ENCODE results near the gene GOLGA8B. TPM values are rescaled to one million over a fixed set of nuclear protein-coding genes. Genes with fewer than 3 reads are reported as not detected.
"Not testable (repeated sequence)": the region's sequence is repeated elsewhere in the genome, so short reads cannot be mapped to it uniquely, and the experiment has no call there.

The GOLGA8B gene
- polyA plus RNA-seq, 3 donors from 2014 or later = 2.5 to 6.3 (median 5.6) TPM

- Mint-ChIP-seq H3K4me1 (peaks cover 19 to 23% of the 10 kb centered on the region in 2 donors), H3K27me3 (ENCODE audit: low read depth in 3 of 3) (peaks cover 2 to 9% (median 5%) of the 10 kb centered on the region in 3 donors), H3K4me3 (peak overlapping the region; percentile 62 to 78 (median 74)), H3K9me3 (no peaks in the 10 kb centered on the region), H3K36me3 (no peaks in the 10 kb centered on the region), H3K27ac (peak overlapping the region; percentile 18 to 81 (median 67))
- DNase-seq = peak in 2 of 3 donors; percentile 19 to 21
Measured at GRCh38 chr15:34609102-34610057, 25.9 kb upstream of the GOLGA8B start.

GRCh38 chr15:34608517-34608916, 25.1 kb upstream of the GOLGA8B start:
- Mint-ChIP-seq H3K36me3 (no peaks in the 10 kb centered on the region), H3K4me3 (peak overlapping the region in 1 of 5 donors; percentile 25), H3K9me3 (no peaks in the 10 kb centered on the region), H3K27me3 (ENCODE audit: low read depth in 3 of 3) (peaks cover 2 to 15% (median 7%) of the 10 kb centered on the region in 3 donors), H3K27ac (peak overlapping the region in 1 of 6 donors; percentile 37), H3K4me1 (peaks cover 19 to 23% of the 10 kb centered on the region in 2 donors)
- no peak for DNase-seq

- Mint-ChIP-seq H3K27me3 (ENCODE audit: low read depth in 3 of 3) (peaks cover 2 to 16% (median 11%) of the 10 kb centered on the region in 3 donors), H3K4me1 (peaks cover 19 to 23% of the 10 kb centered on the region in 2 donors), H3K9me3 (no peaks in the 10 kb centered on the region), H3K36me3 (no peaks in the 10 kb centered on the region), H3K4me3 (no peak overlapping the region), H3K27ac (no peak overlapping the region)
- no peak for DNase-seq
Measured at GRCh38 chr15:34607832-34608231, 24.4 kb upstream of the GOLGA8B start.

- no peak for DNase-seq
- H3K27ac Mint-ChIP-seq = no peak overlapping the region
- no peaks in the 10 kb centered on the region for H3K9me3 Mint-ChIP-seq
- H3K27me3 Mint-ChIP-seq (ENCODE audit: low read depth in 3 of 3) = peaks cover 4 to 14% (median 13%) of the 10 kb centered on the region in 3 donors
- no peaks in the 10 kb centered on the region for H3K36me3 Mint-ChIP-seq
- no peak overlapping the region for H3K4me3 Mint-ChIP-seq
- H3K4me1 Mint-ChIP-seq = peaks cover 19 to 23% of the 10 kb centered on the region in 2 donors
Measured at GRCh38 chr15:34606545-34606944, 23.1 kb upstream of the GOLGA8B start.

- H3K27ac Mint-ChIP-seq = no peak overlapping the region
- peaks cover 19 to 23% of the 10 kb centered on the region in 2 donors for H3K4me1 Mint-ChIP-seq
- DNase-seq = no peak
- no peaks in the 10 kb centered on the region for H3K36me3 Mint-ChIP-seq
- H3K4me3 Mint-ChIP-seq = no peak overlapping the region
- no peaks in the 10 kb centered on the region for H3K9me3 Mint-ChIP-seq
- H3K27me3 Mint-ChIP-seq (ENCODE audit: low read depth in 3 of 3) = peaks cover 4 to 14% (median 13%) of the 10 kb centered on the region in 3 donors
Measured at GRCh38 chr15:34606131-34606530, 22.7 kb upstream of the GOLGA8B start.

- Mint-ChIP-seq H3K27ac (no peak overlapping the region), H3K4me1 (no peaks in the 10 kb centered on the region), H3K27me3 (ENCODE audit: low read depth in 3 of 3) (peaks cover 4 to 13% (median 11%) of the 10 kb centered on the region in 3 donors), H3K36me3 (no peaks in the 10 kb centered on the region), H3K9me3 (no peaks in the 10 kb centered on the region), H3K4me3 (no peak overlapping the region)
- DNase-seq = no peak
Measured at GRCh38 chr15:34603095-34603494, 19.6 kb upstream of the GOLGA8B start.

GRCh38 chr15:34600923-34601322, 17.5 kb upstream of the GOLGA8B start:
- H3K36me3 Mint-ChIP-seq = no peaks in the 10 kb centered on the region
- DNase-seq = no peak
- H3K27ac Mint-ChIP-seq = no peak overlapping the region
- peaks cover 9 to 13% (median 11%) of the 10 kb centered on the region in 3 donors for H3K27me3 Mint-ChIP-seq (ENCODE audit: low read depth in 3 of 3)
- H3K4me3 Mint-ChIP-seq = no peak overlapping the region
- no peaks in the 10 kb centered on the region for H3K9me3 Mint-ChIP-seq
- no peaks in the 10 kb centered on the region for H3K4me1 Mint-ChIP-seq

GRCh38 chr15:34598799-34599585, 15.5 kb upstream of the GOLGA8B start:
- Mint-ChIP-seq H3K4me1 (no peaks in the 10 kb centered on the region), H3K27ac (no peak overlapping the region), H3K4me3 (no peak overlapping the region), H3K9me3 (no peaks in the 10 kb centered on the region), H3K36me3 (no peaks in the 10 kb centered on the region), H3K27me3 (ENCODE audit: low read depth in 3 of 3) (peaks cover 5 to 11% (median 9%) of the 10 kb centered on the region in 3 donors)
- no peak for DNase-seq

GRCh38 chr15:34597316-34597715, 13.9 kb upstream of the GOLGA8B start:
- no peak for DNase-seq
- no peaks in the 10 kb centered on the region for H3K9me3 Mint-ChIP-seq
- H3K36me3 Mint-ChIP-seq = no peaks in the 10 kb centered on the region
- H3K27ac Mint-ChIP-seq = no peak overlapping the region
- H3K4me3 Mint-ChIP-seq = no peak overlapping the region
- no peaks in the 10 kb centered on the region for H3K4me1 Mint-ChIP-seq
- peaks cover 2 to 11% (median 2%) of the 10 kb centered on the region in 3 donors for H3K27me3 Mint-ChIP-seq (ENCODE audit: low read depth in 3 of 3)

- H3K4me1 Mint-ChIP-seq = no peaks in the 10 kb centered on the region
- H3K27me3 Mint-ChIP-seq (ENCODE audit: low read depth in 3 of 3) = peaks cover 3 to 9% (median 6%) of the 10 kb centered on the region in 3 donors
- no peaks in the 10 kb centered on the region for H3K9me3 Mint-ChIP-seq
- H3K4me3 Mint-ChIP-seq = no peak overlapping the region
- H3K36me3 Mint-ChIP-seq = no peaks in the 10 kb centered on the region
- DNase-seq = no peak
- no peak overlapping the region for H3K27ac Mint-ChIP-seq
Measured at GRCh38 chr15:34594361-34594760, 10.9 kb upstream of the GOLGA8B start.

- DNase-seq = no peak
- no peak overlapping the region for H3K4me3 Mint-ChIP-seq
- no peaks in the 10 kb centered on the region for H3K9me3 Mint-ChIP-seq
- H3K27ac Mint-ChIP-seq = no peak overlapping the region
- peaks cover 3 to 9% (median 8%) of the 10 kb centered on the region in 3 donors for H3K27me3 Mint-ChIP-seq (ENCODE audit: low read depth in 3 of 3)
- H3K36me3 Mint-ChIP-seq = no peaks in the 10 kb centered on the region
- peaks cover 3 to 6% of the 10 kb centered on the region in 2 donors for H3K4me1 Mint-ChIP-seq
Measured at GRCh38 chr15:34591306-34591705, 7.9 kb upstream of the GOLGA8B start.

- H3K36me3 Mint-ChIP-seq = no peaks in the 10 kb centered on the region
- peaks cover 5 to 6% of the 10 kb centered on the region in 2 donors for H3K4me1 Mint-ChIP-seq
- no peaks in the 10 kb centered on the region for H3K9me3 Mint-ChIP-seq
- peaks cover 4 to 17% (median 11%) of the 10 kb centered on the region in 3 donors for H3K27me3 Mint-ChIP-seq (ENCODE audit: low read depth in 3 of 3)
- no peak overlapping the region for H3K27ac Mint-ChIP-seq
- peak; percentile 46 to 65 (median 58) for DNase-seq
- peak overlapping the region in 2 of 5 donors; percentile 15 to 79 for H3K4me3 Mint-ChIP-seq
Measured at GRCh38 chr15:34588046-34588674, 4.7 kb upstream of the GOLGA8B start.

GRCh38 chr15:34585966-34586365, 2.5 kb upstream of the GOLGA8B start:
- not testable (repeated sequence) for H3K4me3 Mint-ChIP-seq, DNase-seq, H3K9me3 Mint-ChIP-seq, H3K36me3 Mint-ChIP-seq, H3K27ac Mint-ChIP-seq
- Mint-ChIP-seq H3K4me1 (peaks cover 18 to 21% of the 10 kb centered on the region in 2 donors), H3K27me3 (ENCODE audit: low read depth in 3 of 3) (peaks cover 2 to 21% (median 5%) of the 10 kb centered on the region in 3 donors)

Measured in immature natural killer cell (primary cell).